Raji (cell line): ENCODE results near the gene KIAA0513.

Experiments used
- POLR2A ChIP-seq: IDR thresholded peaks from 2 replicates; pipeline ENCODE4 v1.6.1; 2011; ENCODE audit warnings: low read depth, low read length, control low read depth; ENCODE audit not compliant: insufficient read depth

The KIAA0513 gene

GRCh38 chr16:85113913-85114312 lies 86.3 kb downstream of the KIAA0513 start:
- TF ChIP-seq POLR2A = no peak

GRCh38 chr16:85114909-85115567 lies 87.4 kb downstream of the KIAA0513 start:
- TF ChIP-seq POLR2A = no peak

- no peak for TF ChIP-seq POLR2A
Observed at GRCh38 chr16:85117418-85117817, 89.8 kb downstream of the KIAA0513 start.

GRCh38 chr16:85120006-85120340 lies 92.4 kb downstream of the KIAA0513 start:
- no peak for TF ChIP-seq POLR2A

- TF ChIP-seq POLR2A = no peak
Observed at GRCh38 chr16:85123891-85124635, 96.5 kb downstream of the KIAA0513 start.

GRCh38 chr16:85124636-85125346 lies 97.2 kb downstream of the KIAA0513 start:
- TF ChIP-seq POLR2A = no peak

- no peak for TF ChIP-seq POLR2A
Observed at GRCh38 chr16:85125570-85126393, 98.2 kb downstream of the KIAA0513 start.

GRCh38 chr16:85126394-85126704 lies 98.8 kb downstream of the KIAA0513 start:
- TF ChIP-seq POLR2A = no peak

- TF ChIP-seq POLR2A = no peak
Observed at GRCh38 chr16:85126705-85127378, 99.2 kb downstream of the KIAA0513 start.

GRCh38 chr16:85127379-85127723 lies 99.8 kb downstream of the KIAA0513 start:
- no peak for TF ChIP-seq POLR2A

- TF ChIP-seq POLR2A = no peak
Observed at GRCh38 chr16:85128079-85128837, 100.7 kb downstream of the KIAA0513 start.

- TF ChIP-seq POLR2A = no peak
Observed at GRCh38 chr16:85129876-85130704, 102.5 kb downstream of the KIAA0513 start.

- TF ChIP-seq POLR2A = no peak
Observed at GRCh38 chr16:85130705-85131028, 103.1 kb downstream of the KIAA0513 start.

GRCh38 chr16:85132456-85133289 lies 105.1 kb downstream of the KIAA0513 start:
- TF ChIP-seq POLR2A = no peak
